Measurements from ENCODE around the gene GHRL. TPM values are rescaled to one million over a fixed set of nuclear protein-coding genes. Genes with fewer than 3 reads are reported as not detected.

GHRL gene
- total RNA-seq, 1 donor from 2014 or later, result not detected

GRCh38 chr3:10330319-10330718 lies 37.6 kb upstream of the GHRL start:
- Mint-ChIP-seq H3K27me3 (ENCODE audit: insufficient read depth, low read depth) (peaks cover 21% of the 10 kb centered on the region), H3K4me3 (no peak overlapping the region), H3K4me1 (no peaks in the 10 kb centered on the region), H3K27ac (no peak overlapping the region), H3K9me3 (no peaks in the 10 kb centered on the region), H3K36me3 (no peaks in the 10 kb centered on the region)
- no peak for TF ChIP-seq EZH2 (IDR thresholded peaks at IDR 0.05)
- TF ChIP-seq CTCF (IDR thresholded peaks at IDR 0.05), result no peak
- TF ChIP-seq EZH2phosphoT487 (IDR thresholded peaks at IDR 0.05), result no peak
- H3F3A ChIP-seq (ENCODE audit: low read depth), result no peaks in the 10 kb centered on the region
- H3K79me2 ChIP-seq (ENCODE audit: low read depth), result no peaks in the 10 kb centered on the region
- H3K27me3 ChIP-seq, result peaks cover 59% of the 10 kb centered on the region
- no peaks in the 10 kb centered on the region for H3K4me1 ChIP-seq
- no peak overlapping the region for H3K4me3 ChIP-seq
- H3K27ac ChIP-seq, result no peak overlapping the region
- no peak overlapping the region for H3K4me2 ChIP-seq
- no peaks in the 10 kb centered on the region for H3K9me3 ChIP-seq (ENCODE audit: low read depth)
- no peak overlapping the region for H2AFZ ChIP-seq (replicated peaks)
- H3K9ac ChIP-seq, result no peak overlapping the region
- DNase-seq (ENCODE audit: low spot score), result no peak
- no peaks in the 10 kb centered on the region for H3K36me3 ChIP-seq
- no peaks in the 10 kb centered on the region for H4K20me1 ChIP-seq (ENCODE audit: low read depth)

- H3K27me3 ChIP-seq, result peaks cover 67% of the 10 kb centered on the region
- no peak overlapping the region for H3K27ac ChIP-seq
- H3K27ac Mint-ChIP-seq, result no peak overlapping the region
- TF ChIP-seq EZH2phosphoT487 (IDR thresholded peaks at IDR 0.05) (no peak), CTCF (IDR thresholded peaks at IDR 0.05) (no peak), EZH2 (IDR thresholded peaks at IDR 0.05) (no peak)
- no peaks in the 10 kb centered on the region for H3K4me1 ChIP-seq
- H3K79me2 ChIP-seq (ENCODE audit: low read depth), result no peaks in the 10 kb centered on the region
- H2AFZ ChIP-seq (replicated peaks), result no peak overlapping the region
- H3K36me3 Mint-ChIP-seq, result no peaks in the 10 kb centered on the region
- no peaks in the 10 kb centered on the region for H3K36me3 ChIP-seq
- H3K9me3 ChIP-seq (ENCODE audit: low read depth), result no peaks in the 10 kb centered on the region
- no peak overlapping the region for H3K4me3 Mint-ChIP-seq
- no peaks in the 10 kb centered on the region for H3K4me1 Mint-ChIP-seq
- no peak overlapping the region for H3K4me2 ChIP-seq
- H3K4me3 ChIP-seq, result no peak overlapping the region
- H3K9ac ChIP-seq, result no peak overlapping the region
- no peaks in the 10 kb centered on the region for H3F3A ChIP-seq (ENCODE audit: low read depth)
- H4K20me1 ChIP-seq (ENCODE audit: low read depth), result no peaks in the 10 kb centered on the region
- no peak for DNase-seq (ENCODE audit: low spot score)
- no peaks in the 10 kb centered on the region for H3K9me3 Mint-ChIP-seq
- H3K27me3 Mint-ChIP-seq (ENCODE audit: insufficient read depth, low read depth), result peaks cover 17% of the 10 kb centered on the region
Measured at GRCh38 chr3:10329495-10330015, 36.8 kb upstream of the GHRL start.

- H3K4me1 Mint-ChIP-seq, result no peaks in the 10 kb centered on the region
- TF ChIP-seq EZH2phosphoT487 (IDR thresholded peaks at IDR 0.05), result no peak
- no peak for TF ChIP-seq EZH2 (IDR thresholded peaks at IDR 0.05)
- no peak for TF ChIP-seq CTCF (IDR thresholded peaks at IDR 0.05)
- no peak overlapping the region for H3K27ac Mint-ChIP-seq
- Histone ChIP-seq H3K9ac (no peak overlapping the region), H3K27me3 (peaks cover 72% of the 10 kb centered on the region), H3K4me2 (no peak overlapping the region), H3F3A (ENCODE audit: low read depth) (no peaks in the 10 kb centered on the region), H3K79me2 (ENCODE audit: low read depth) (no peaks in the 10 kb centered on the region), H4K20me1 (ENCODE audit: low read depth) (no peaks in the 10 kb centered on the region), H3K4me3 (no peak overlapping the region), H3K4me1 (no peaks in the 10 kb centered on the region), H2AFZ (replicated peaks) (peak overlapping the region; percentile 34), H3K27ac (no peak overlapping the region), H3K9me3 (ENCODE audit: low read depth) (no peaks in the 10 kb centered on the region), H3K36me3 (no peaks in the 10 kb centered on the region)
- no peaks in the 10 kb centered on the region for H3K9me3 Mint-ChIP-seq
- H3K4me3 Mint-ChIP-seq, result no peak overlapping the region
- DNase-seq (ENCODE audit: low spot score), result no peak
- H3K36me3 Mint-ChIP-seq, result no peaks in the 10 kb centered on the region
- H3K27me3 Mint-ChIP-seq (ENCODE audit: insufficient read depth, low read depth), result peaks cover 24% of the 10 kb centered on the region
Measured at GRCh38 chr3:10328460-10329071, 35.8 kb upstream of the GHRL start.
